Neural cell (in vitro differentiated cells): ENCODE results near the gene LLPH.

ENCODE experiments used
- EP300 ChIP-seq: fragments of 450-650 bp; conservative IDR thresholded peaks from 2 replicates; pipeline ENCODE4 v1.6.1; 2014; ENCODE audit warnings: antibody characterized with exemption, mild to moderate bottlenecking, moderate library complexity; ENCODE audit not compliant: poor library complexity, severe bottlenecking
- POLR2AphosphoS5 ChIP-seq: IDR thresholded peaks from 2 replicates; pipeline ENCODE4 v1.6.1; 2012
- SMC3 ChIP-seq: fragments of 450-650 bp; conservative IDR thresholded peaks from 2 replicates; pipeline ENCODE4 v1.6.1; 2014; ENCODE audit warnings: antibody characterized with exemption, mild to moderate bottlenecking, moderate library complexity; ENCODE audit not compliant: poor library complexity
- TAF1 ChIP-seq: IDR thresholded peaks from 2 replicates; pipeline ENCODE4 v1.6.1; 2012; ENCODE audit warnings: low read depth
- TF ChIP-seq, protein P1 (sequence below): fragments of 450-650 bp; IDR thresholded peaks from 2 replicates; pipeline ENCODE4 v1.5.1; 2014; ENCODE audit warnings: antibody characterized with exemption, mild to moderate bottlenecking, moderate library complexity; ENCODE audit not compliant: poor library complexity, severe bottlenecking

DNA sequence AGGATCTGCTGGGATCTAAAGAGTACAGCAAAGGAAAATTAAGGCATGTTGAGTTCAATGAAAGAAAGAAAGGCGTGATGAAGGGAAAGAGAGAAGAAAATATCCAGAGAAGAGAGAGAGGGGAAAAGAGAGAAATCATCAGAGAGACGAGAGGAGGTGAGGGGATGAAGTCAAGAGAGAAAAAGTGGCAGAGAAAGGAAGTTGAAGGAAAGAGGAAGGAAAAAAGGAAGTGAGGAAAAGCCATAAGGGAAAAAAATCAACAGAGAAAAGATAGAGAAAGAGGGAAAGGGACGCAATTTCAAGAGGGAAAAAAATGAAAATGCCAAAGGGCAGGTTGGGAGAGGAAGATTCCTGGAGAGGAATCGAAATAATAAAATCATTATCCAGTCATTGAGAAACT lies 40.4 kb downstream of the LLPH start:
- TF ChIP-seq, protein P1, sequence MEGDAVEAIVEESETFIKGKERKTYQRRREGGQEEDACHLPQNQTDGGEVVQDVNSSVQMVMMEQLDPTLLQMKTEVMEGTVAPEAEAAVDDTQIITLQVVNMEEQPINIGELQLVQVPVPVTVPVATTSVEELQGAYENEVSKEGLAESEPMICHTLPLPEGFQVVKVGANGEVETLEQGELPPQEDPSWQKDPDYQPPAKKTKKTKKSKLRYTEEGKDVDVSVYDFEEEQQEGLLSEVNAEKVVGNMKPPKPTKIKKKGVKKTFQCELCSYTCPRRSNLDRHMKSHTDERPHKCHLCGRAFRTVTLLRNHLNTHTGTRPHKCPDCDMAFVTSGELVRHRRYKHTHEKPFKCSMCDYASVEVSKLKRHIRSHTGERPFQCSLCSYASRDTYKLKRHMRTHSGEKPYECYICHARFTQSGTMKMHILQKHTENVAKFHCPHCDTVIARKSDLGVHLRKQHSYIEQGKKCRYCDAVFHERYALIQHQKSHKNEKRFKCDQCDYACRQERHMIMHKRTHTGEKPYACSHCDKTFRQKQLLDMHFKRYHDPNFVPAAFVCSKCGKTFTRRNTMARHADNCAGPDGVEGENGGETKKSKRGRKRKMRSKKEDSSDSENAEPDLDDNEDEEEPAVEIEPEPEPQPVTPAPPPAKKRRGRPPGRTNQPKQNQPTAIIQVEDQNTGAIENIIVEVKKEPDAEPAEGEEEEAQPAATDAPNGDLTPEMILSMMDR: no peak
- TF ChIP-seq TAF1 (no peak), POLR2AphosphoS5 (no peak), EP300 (no peak), SMC3 (no peak)
